KBM-7 (cell line): ENCODE results near the gene MAG.
A peak's percentile ranks its signal among the peaks of the same experiment; 100 is the strongest.
"Not testable (repeated sequence)": the region's sequence is repeated elsewhere in the genome, so short reads cannot be mapped to it uniquely, and the experiment has no call there.

Experiments used
- DNase-seq: peaks from one replicate; pipeline ENCODE4 v3.0.0-alpha.2; 2015
- in situ Hi-C: fragments of 300-500 bp; cut with MboI; formaldehyde crosslinking; loops from 2 replicates; pipeline ENCODE4 v1.14.3; 2020; ENCODE audit warnings: low sequenced_read_pairs, low pct_unique_long_range_greater_than_20kb, mixed read lengths

Gene MAG

DNA sequence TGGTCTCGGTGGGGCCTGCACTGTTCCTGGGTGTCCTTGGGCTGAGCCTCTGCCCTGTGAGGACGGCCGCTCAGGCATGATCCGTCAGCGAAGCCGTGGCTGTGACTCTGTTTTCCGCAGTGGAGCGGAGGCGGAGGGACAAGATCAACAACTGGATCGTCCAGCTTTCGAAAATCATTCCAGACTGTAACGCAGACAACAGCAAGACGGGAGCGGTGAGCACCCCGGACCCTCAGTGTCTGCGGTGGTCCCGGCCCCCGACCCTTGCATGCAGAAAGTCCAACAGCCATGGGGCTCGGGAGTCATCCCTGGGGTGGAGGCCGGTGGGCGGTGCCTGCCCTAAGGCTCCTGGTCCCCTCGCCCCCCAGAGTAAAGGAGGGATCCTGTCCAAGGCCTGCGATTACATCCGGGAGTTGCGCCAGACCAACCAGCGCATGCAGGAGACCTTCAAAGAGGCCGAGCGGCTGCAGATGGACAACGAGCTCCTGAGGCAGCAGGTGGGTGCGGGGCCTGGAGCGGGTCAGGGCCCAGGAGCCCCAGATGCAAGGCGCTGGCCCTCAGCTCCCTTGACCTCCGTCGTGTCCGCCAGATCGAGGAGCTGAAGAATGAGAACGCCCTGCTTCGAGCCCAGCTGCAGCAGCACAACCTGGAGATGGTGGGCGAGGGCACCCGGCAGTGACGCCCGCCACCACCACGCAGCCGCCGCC is 13.2 kb upstream of the MAG start:
- in situ Hi-C loops = no loop called here
- no peak for DNase-seq

DNA sequence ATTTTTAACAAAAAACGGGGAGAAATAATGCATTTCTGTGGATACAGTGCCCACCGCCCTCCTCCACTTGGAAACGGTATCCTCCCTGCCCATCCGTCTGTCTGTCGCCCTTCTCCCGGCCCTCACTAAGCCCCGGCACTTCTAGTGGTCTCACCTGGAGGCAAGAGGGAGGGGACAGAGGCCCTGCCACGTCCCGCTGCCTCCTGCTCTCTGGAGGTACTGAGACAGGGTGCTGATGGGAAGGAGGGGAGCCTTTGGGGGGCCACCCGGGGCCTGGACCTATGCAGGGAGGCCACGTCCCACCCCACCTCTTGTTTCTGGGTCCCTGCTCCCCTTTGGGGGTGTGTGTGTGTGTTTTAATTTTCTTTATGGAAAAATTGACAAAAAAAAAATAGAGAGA is 12.6 kb upstream of the MAG start:
- in situ Hi-C loops = no loop called here
- DNase-seq = no peak

DNA sequence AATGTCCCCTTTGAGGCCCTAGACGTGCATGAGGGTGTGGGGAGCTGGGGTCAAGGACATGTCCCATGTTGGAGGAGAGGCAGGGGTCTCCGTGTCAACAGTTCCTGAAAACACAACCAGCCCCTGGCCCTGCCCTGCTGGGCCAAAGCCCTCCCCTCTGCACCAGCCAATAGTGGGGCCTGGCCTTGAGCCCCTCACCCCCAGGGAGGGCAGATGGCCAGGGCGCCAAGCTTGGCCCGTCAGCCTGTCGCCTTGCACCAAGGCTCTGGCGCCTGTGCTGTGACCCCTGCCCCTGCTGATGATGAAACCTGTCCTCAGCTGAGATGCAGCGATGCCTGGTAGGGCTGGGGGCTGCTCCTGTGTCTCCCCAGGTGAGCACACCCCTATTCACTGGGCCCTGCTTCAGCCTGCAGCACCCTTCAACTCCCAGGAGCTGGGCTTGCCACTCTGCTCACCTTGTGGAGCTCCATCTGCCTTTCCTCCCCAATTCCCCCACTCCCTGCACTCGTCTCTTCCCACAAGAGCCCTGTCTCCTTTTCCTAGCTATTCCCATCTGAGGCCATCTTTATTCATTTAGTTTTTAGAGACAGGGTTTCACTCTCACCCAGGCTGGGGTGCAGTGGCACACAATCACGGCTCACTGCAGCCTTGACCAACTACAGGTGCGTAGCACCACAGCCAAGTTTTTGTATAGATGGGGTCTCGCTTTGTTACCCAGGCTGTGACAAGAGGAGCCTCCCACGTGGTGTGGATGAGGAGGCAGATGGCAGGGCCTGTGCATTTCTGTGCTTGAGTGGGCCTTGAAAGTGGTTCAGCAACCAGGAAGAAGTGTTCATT is 11.8 kb upstream of the MAG start:
- no peak for DNase-seq
- in situ Hi-C loops = no loop called here

DNA sequence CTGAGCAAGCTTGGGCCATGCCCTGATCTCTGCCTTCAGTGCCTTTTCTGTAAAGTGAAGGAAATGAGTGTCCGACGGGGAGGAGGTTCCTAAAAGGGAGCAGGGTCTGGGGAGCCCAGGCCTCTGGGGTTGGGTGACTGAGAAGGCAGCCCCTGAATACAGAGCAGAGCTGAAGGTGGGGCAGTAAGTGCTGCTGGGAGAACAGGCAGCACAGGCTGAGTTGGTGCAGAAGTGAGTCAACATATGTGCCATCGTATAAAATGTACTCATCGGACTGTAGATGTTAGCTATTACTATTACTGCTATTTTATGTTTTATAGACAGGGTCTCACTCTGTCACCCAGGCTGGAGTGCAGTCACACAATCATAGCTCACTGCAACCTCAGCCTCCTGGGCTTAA is 10.7 kb upstream of the MAG start:
- no peak for DNase-seq
- in situ Hi-C loops = no loop called here

- in situ Hi-C loops = no loop called here
- DNase-seq = peak; percentile 42
Observed at GRCh38 chr19:35284153-35285094, 7.5 kb upstream of the MAG start.

GRCh38 chr19:35285095-35285449 is 6.9 kb upstream of the MAG start:
- in situ Hi-C loops = no loop called here
- no peak for DNase-seq

- in situ Hi-C loops, DNase-seq: not testable (repeated sequence)
Observed at GRCh38 chr19:35285465-35285864, 6.5 kb upstream of the MAG start.

- in situ Hi-C loops, DNase-seq: not testable (repeated sequence)
Observed at GRCh38 chr19:35286101-35286500, 5.9 kb upstream of the MAG start.

DNA sequence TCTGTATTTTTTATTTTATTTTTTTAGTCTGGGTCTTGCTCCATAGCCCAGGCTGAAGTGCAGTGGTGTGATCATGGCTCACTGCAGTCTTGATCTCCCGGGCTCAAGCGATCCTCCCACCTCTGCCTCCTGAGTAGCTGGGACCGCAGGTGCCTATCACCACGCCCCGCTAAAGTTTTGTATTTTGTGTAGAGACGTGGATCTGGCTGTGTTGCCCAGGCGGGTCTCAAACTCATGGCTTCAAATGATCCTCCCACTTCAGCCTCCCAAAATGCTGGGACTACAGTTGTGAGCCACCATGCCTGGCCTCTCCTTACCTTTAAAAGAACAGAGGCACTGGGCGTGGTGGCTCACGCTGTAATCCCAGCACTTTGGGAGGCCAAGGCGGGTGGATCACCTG is 4.2 kb upstream of the MAG start:
- in situ Hi-C loops = no loop called here
- no peak for DNase-seq

- DNase-seq = no peak
- in situ Hi-C loops = no loop called here
Observed at GRCh38 chr19:35288331-35288730, 3.6 kb upstream of the MAG start.

GRCh38 chr19:35288906-35289305 is 3.1 kb upstream of the MAG start:
- DNase-seq = no peak
- in situ Hi-C loops = no loop called here

DNA sequence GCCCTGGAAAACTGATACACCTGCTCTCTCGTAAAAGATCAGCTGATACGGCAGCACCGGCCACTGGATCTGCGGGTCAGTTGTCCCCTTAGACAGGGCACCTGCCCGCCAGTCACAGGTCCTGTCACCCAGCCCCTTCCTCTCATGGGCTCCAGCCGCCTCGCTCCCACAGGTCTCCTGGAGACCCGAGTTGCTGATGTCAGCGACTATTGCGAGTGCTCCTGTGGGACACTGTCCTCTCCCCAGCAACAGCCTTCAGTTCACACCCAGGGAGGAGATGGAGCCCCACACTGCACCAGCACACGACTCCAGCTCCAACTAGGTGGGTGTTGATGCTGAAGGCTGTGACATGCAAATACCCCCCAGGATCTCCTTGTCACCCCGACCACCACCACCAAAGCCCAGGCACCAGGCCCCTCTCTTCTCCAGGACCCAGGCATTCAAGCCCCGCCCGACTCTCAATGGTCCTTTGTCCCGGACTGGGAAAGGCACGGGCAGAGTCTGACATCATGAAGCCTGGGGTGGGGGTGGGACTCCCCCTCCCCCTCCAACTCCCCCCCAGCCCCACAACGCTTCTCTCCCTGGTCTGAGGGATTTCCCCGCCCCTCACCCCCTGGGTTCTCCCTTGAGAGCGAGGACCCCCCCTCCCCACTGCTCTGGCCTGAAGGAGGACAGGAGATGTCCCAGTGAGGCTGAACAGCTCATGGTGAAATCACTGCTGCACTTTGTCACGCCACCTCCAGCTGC is 1.4 kb upstream of the MAG start:
- in situ Hi-C loops = no loop called here
- no peak for DNase-seq

DNA sequence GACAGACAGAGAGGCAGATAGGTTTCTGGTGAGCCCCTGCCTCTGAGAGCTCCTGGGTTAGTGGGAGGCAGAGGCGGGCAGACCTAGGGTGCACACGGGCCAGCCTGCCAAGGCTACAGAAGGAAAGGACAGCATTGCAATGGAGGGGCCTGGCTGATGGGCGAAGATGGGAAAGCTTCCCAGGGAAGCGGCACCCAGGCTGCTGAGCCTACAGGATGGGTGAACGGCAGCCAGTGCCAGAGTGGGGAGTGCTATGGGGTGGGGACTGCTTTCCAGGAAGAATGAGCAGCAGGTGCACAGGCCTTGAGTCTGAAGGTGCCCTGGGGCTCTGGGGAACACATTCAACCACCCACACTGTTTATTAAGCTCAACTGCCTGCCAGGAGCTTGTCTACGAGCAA is 702 bp upstream of the MAG start:
- DNase-seq = no peak
- in situ Hi-C loops = no loop called here

GRCh38 chr19:35292421-35293362 is 731 bp downstream of the MAG start:
- no peak for DNase-seq
- in situ Hi-C loops = no loop called here

DNA sequence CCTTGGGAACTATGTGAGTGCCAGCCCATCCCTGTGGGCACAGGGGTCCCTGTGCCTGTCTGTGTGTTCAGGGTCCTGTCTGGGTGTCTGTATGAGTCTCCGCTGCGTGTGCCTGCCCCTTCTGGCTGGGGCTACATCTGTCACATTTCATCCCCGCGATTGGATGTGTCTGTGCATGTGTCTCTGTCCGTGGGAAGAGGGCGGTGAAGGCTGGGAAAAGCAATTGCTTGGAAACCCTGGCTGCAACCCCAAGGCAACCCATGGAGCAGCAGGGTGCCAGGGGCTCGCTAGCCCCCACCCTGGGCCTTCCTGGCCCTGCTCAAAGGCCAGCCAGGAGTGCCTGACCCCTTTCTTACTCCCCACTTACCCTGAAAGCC is 1.4 kb downstream of the MAG start:
- in situ Hi-C loops = no loop called here
- DNase-seq = no peak

DNA sequence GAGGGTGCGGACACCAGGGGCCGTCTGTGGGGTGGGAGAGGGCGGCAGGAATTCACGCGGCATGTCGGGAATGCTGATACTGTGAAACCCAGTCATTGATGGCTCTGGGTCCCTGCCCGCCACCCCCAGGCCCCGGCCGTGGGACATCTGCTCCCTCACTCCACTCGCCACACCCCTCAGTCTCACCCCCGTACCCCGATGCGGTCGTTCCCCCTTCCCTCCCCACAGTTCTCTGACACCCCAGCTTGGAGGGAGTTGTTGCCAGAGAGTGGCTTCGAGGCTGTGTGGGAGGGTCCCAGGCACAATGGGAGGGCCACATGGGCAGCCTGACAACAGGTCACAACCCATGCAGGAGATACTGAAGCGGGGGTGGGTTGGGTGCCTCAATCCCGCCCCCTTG is 1.8 kb downstream of the MAG start:
- DNase-seq = no peak
- in situ Hi-C loops = no loop called here

GRCh38 chr19:35294328-35294727 is 2.4 kb downstream of the MAG start:
- in situ Hi-C loops = no loop called here
- DNase-seq = no peak
